Breast epithelium (tissue), 4 donors: ENCODE data around the gene SETD1A. TPM values are rescaled to one million over a fixed set of nuclear protein-coding genes. Genes with fewer than 3 reads are reported as not detected.

Experiments
- DNase-seq, 2 donors: peaks; one replicate each; pipeline ENCODE4 v3.0.0-alpha.2; 2019; ENCODE audit warnings: low spot score in 2 of 2
- H3K27ac ChIP-seq, 2 donors: fragments of 200-600 bp; sonication (generic) in 1 of 2; one replicate each; pipeline ENCODE4 v1.5.1; 2016 to 2019; ENCODE audit warnings: mild to moderate bottlenecking in 1 of 2
- H3K27me3 ChIP-seq, 2 donors: fragments of 200-600 bp; sonication (generic) in 1 of 2; one replicate each; pipeline versions ENCODE4 v1.5.1 to v1.6.0; 2017 to 2019; ENCODE audit warnings: control low read depth in 1 of 2, mild to moderate bottlenecking in 1 of 2
- H3K36me3 ChIP-seq: fragments of 200-600 bp; one replicate; pipeline ENCODE4 v1.5.1; 2019
- H3K4me1 ChIP-seq, 2 donors: fragments of 200-600 bp; sonication (generic); one replicate each; pipeline ENCODE4 v1.5.1; 2016 to 2019; ENCODE audit warnings: control low read depth in 1 of 2
- H3K4me3 ChIP-seq, 3 donors: fragments of 200-600 bp; sonication (generic); 1 replicate in 2 of 3; 2 replicates in 1 of 3; pipeline ENCODE4 v1.5.1; 2016 to 2019; ENCODE audit warnings: mild to moderate bottlenecking in 3 of 3, moderate library complexity in 2 of 3
- H3K9me3 ChIP-seq, 2 donors: fragments of 200-600 bp; sonication (generic) in 1 of 2; one replicate each; pipeline ENCODE4 v1.5.1; 2016 to 2019; ENCODE audit warnings: control low read depth in 1 of 2
- POLR2A ChIP-seq: fragments of 450-650 bp; IDR thresholded peaks from one replicate; pipeline ENCODE4 v1.6.1; 2016; ENCODE audit warnings: antibody characterized with exemption, mild to moderate bottlenecking, moderate library complexity
- POLR2AphosphoS5 ChIP-seq, 3 donors: sonication (generic); formaldehyde crosslinking; IDR thresholded peaks; one replicate each; pipeline ENCODE4 v1.6.1; 2017; ENCODE audit warnings: antibody characterized with exemption in 3 of 3
- intact Hi-C: fragments of 100-400 bp; cut with DNase I; formaldehyde crosslinking; loops from one replicate; pipeline ENCODE4 v1.15.1; 2023; ENCODE audit warnings: low total_unique reads
- total RNA-seq, 3 donors: library from RNA; depleted of rRNA; stranded (reverse); fragments of >200 nt; gene quantifications; one replicate each; pipeline ENCODE4 v1.1.0, GENCODE V29; 2016
- TF ChIP-seq, protein P1 (sequence below), 3 donors: fragments of 450-650 bp; IDR thresholded peaks; one replicate each; pipeline ENCODE4 v1.5.1; 2016 to 2017; ENCODE audit warnings: antibody characterized with exemption in 3 of 3, mild to moderate bottlenecking in 3 of 3, moderate library complexity in 3 of 3

SETD1A gene
- total RNA-seq, 3 donors from 2014 or later: 4.8 to 5.6 (median 5.1) TPM

GRCh38 chr16:30956601-30957455, 726 bp upstream of the SETD1A start:
- TF ChIP-seq, protein P1, sequence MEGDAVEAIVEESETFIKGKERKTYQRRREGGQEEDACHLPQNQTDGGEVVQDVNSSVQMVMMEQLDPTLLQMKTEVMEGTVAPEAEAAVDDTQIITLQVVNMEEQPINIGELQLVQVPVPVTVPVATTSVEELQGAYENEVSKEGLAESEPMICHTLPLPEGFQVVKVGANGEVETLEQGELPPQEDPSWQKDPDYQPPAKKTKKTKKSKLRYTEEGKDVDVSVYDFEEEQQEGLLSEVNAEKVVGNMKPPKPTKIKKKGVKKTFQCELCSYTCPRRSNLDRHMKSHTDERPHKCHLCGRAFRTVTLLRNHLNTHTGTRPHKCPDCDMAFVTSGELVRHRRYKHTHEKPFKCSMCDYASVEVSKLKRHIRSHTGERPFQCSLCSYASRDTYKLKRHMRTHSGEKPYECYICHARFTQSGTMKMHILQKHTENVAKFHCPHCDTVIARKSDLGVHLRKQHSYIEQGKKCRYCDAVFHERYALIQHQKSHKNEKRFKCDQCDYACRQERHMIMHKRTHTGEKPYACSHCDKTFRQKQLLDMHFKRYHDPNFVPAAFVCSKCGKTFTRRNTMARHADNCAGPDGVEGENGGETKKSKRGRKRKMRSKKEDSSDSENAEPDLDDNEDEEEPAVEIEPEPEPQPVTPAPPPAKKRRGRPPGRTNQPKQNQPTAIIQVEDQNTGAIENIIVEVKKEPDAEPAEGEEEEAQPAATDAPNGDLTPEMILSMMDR (IDR thresholded peaks at IDR 0.05): no peak
- peak; percentile 9 for TF ChIP-seq POLR2A
- intact Hi-C loops: no loop called here
- no peaks in the 10 kb centered on the region for H3K9me3 ChIP-seq
- peak overlapping the region; percentile 68 to 84 (median 83) for H3K4me3 ChIP-seq
- peak overlapping the region; percentile 97 to 98 for H3K27ac ChIP-seq
- H3K36me3 ChIP-seq: no peaks in the 10 kb centered on the region
- H3K27me3 ChIP-seq: no peaks in the 10 kb centered on the region
- DNase-seq: peak; percentile 57 to 81
- peaks cover 0 to 7% of the 10 kb centered on the region in 2 donors for H3K4me1 ChIP-seq

DNA sequence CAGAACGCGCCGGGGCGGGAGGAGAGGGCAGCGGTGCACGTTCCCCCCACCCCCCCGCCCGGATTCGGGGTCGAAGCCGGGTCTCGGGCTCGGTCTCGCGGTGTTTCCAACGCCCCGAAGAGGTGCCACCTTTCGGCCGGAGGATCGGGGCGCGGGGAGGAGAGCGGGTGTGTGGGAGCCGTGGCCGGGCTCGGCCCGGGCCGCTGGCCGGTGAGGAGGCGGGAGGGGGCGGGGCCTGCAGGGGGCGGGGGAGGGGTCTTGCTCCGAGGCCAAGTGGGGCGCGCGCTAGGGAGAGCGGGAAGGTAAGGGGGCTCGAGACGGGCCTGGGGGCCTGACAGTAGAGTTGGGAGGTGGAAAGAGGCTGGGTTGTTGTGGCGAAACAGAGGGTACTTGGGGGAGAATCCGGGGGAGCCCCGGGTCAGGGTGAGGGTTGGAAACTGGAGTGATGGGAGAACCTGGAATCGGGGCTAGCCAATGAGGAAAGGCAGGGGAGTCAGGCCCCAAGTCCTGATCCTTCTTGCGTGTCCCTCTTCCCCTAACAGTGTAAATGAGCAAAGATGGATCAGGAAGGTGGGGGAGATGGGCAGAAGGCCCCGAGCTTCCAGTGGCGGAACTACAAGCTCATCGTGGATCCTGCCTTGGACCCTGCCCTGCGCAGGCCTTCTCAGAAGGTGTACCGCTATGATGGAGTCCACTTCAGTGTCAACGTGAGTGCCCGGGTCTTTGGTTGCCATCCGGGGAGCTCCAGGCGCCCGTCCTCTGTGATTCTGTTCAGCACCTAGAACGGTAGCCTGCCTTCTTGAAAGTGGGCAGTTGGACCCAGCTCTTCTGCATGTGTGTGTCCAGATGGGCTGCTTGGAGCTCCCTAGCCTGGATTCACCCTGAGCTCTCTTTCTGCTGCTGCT, 873 bp downstream of the SETD1A start:
- H3K36me3 ChIP-seq: no peaks in the 10 kb centered on the region
- no peaks in the 10 kb centered on the region for H3K27me3 ChIP-seq
- no peaks in the 10 kb centered on the region for H3K9me3 ChIP-seq
- intact Hi-C loops: no loop called here
- no peak for DNase-seq
- H3K27ac ChIP-seq: peak overlapping the region; percentile 97 to 98
- no peak for TF ChIP-seq POLR2A
- TF ChIP-seq, protein P1 (IDR thresholded peaks at IDR 0.05): no peak
- H3K4me1 ChIP-seq: peaks cover 0 to 7% of the 10 kb centered on the region in 2 donors
- H3K4me3 ChIP-seq: peak overlapping the region; percentile 68 to 84 (median 83)

DNA sequence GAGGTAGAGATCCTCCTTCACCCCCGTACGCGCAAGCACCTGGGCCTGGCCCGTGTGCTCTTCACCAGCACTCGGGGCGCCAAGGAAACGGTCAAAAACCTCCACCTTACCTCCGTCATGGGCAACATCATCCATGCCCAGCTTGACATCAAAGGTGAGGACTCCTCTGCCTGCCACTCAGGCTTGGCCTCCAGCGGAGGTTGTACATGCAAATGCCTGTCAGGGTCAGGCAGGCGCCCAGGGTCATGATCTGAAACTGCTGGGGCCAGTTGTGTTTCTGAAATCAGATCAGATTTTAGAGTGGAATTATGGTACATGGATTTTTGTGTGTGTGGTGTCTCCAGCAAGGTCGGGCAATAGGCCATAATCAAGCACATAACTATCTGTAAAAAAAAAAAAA, 3.8 kb downstream of the SETD1A start:
- no peaks in the 10 kb centered on the region for H3K27me3 ChIP-seq
- H3K4me3 ChIP-seq: no peak overlapping the region
- no peak for DNase-seq
- no peaks in the 10 kb centered on the region for H3K9me3 ChIP-seq
- peaks cover 0 to 7% of the 10 kb centered on the region in 2 donors for H3K4me1 ChIP-seq
- no peak overlapping the region for H3K27ac ChIP-seq
- peaks cover 21% of the 10 kb centered on the region for H3K36me3 ChIP-seq
- no peak for TF ChIP-seq POLR2A
- intact Hi-C loops: no loop called here

- Histone ChIP-seq H3K27me3 (no peaks in the 10 kb centered on the region), H3K36me3 (peaks cover 23% of the 10 kb centered on the region), H3K27ac (no peak overlapping the region), H3K4me3 (no peak overlapping the region), H3K4me1 (peaks cover 0 to under 1% of the 10 kb centered on the region in 2 donors), H3K9me3 (no peaks in the 10 kb centered on the region)
- no peak for DNase-seq
- intact Hi-C loops: no loop called here
- TF ChIP-seq, protein P1 (IDR thresholded peaks at IDR 0.05): no peak
- TF ChIP-seq POLR2AphosphoS5 (IDR thresholded peaks at IDR 0.05): no peak
- no peak for TF ChIP-seq POLR2A
Measured at GRCh38 chr16:30963925-30964511, 6.5 kb downstream of the SETD1A start.

GRCh38 chr16:30964574-30965226, 7.1 kb downstream of the SETD1A start:
- Histone ChIP-seq H3K4me1 (no peaks in the 10 kb centered on the region), H3K4me3 (no peak overlapping the region), H3K27ac (no peak overlapping the region), H3K27me3 (no peaks in the 10 kb centered on the region), H3K36me3 (peaks cover 27% of the 10 kb centered on the region), H3K9me3 (no peaks in the 10 kb centered on the region)
- intact Hi-C loops: no loop called here
- TF ChIP-seq POLR2AphosphoS5 (IDR thresholded peaks at IDR 0.05) (no peak), POLR2A (no peak)
- TF ChIP-seq, protein P1 (IDR thresholded peaks at IDR 0.05): no peak
- DNase-seq: no peak
